Measurements from ENCODE around the gene SERINC2.

Gene SERINC2

GRCh38 chr1:31482482-31483011, 69.5 kb downstream of the SERINC2 start:
- TF ChIP-seq CTCF (IDR thresholded peaks at IDR 0.05; ENCODE audit: low read depth, low read length, missing control alignments), result no peak
- no peak overlapping the region for H3K4me3 ChIP-seq (ENCODE audit: low read depth, low read length)
- no peak for DNase-seq (ENCODE audit: low read depth)

- TF ChIP-seq CTCF (IDR thresholded peaks at IDR 0.05; ENCODE audit: low read depth, low read length, missing control alignments), result no peak
- DNase-seq (ENCODE audit: low read depth), result no peak
- no peak overlapping the region for H3K4me3 ChIP-seq (ENCODE audit: low read depth, low read length)
These were observed 70.3 kb downstream of the SERINC2 start for GRCh38 chr1:31483012-31483946.
